ENCODE measurements around the gene JMJD8. TPM values are rescaled to one million over a fixed set of nuclear protein-coding genes. Genes with fewer than 3 reads are reported as not detected.

The JMJD8 gene
- total and polyA plus RNA-seq, 2 donors from 2014 or later, result 75.0 to 80.4 TPM

- no peaks in the 10 kb centered on the region for H3K27me3 ChIP-seq (ENCODE audit: control insufficient read depth, insufficient read depth, low read length)
- no peaks in the 10 kb centered on the region for H3K36me3 ChIP-seq (ENCODE audit: control insufficient read depth in 2 of 3, insufficient read depth in 3 of 3, low read length in 3 of 3)
- FAIRE-seq, result no peak
- H3K9me3 ChIP-seq (ENCODE audit: control insufficient read depth in 2 of 3, insufficient read depth in 1 of 3, low read length in 3 of 3), result no peaks in the 10 kb centered on the region
- no peak for DNase-seq
- TF ChIP-seq CTCF (IDR thresholded peaks at IDR 0.05; ENCODE audit: borderline replicate concordance, extremely low read depth, insufficient read depth), result no peak
- peaks cover 0 to 21% (median 3%) of the 10 kb centered on the region in 3 donors for H3K4me1 ChIP-seq (ENCODE audit: control insufficient read depth in 2 of 3, insufficient read depth in 2 of 3, low read depth in 1 of 3, low read length in 3 of 3)
- intact Hi-C loops (cut with DNase I), result no loop called here
- H3K9ac ChIP-seq (ENCODE audit: low read length in 3 of 3), result no peak overlapping the region
- H3K27ac ChIP-seq (ENCODE audit: low read depth in 2 of 2, low read length in 2 of 2), result no peak overlapping the region
- H3K4me3 ChIP-seq (ENCODE audit: low read length in 3 of 3), result no peak overlapping the region
Measured at GRCh38 chr16:651844-652243, 32.3 kb downstream of the JMJD8 start.

- peak overlapping the region in 1 of 3 donors; percentile 46 for H3K9ac ChIP-seq (ENCODE audit: low read length in 3 of 3)
- no peak for TF ChIP-seq CTCF (IDR thresholded peaks at IDR 0.05; ENCODE audit: borderline replicate concordance, extremely low read depth, insufficient read depth)
- H3K4me3 ChIP-seq (ENCODE audit: low read length in 3 of 3), result peak overlapping the region in 2 of 3 donors; percentile 29 to 56
- no peaks in the 10 kb centered on the region for H3K9me3 ChIP-seq (ENCODE audit: control insufficient read depth in 2 of 3, insufficient read depth in 1 of 3, low read length in 3 of 3)
- H3K27me3 ChIP-seq (ENCODE audit: control insufficient read depth, insufficient read depth, low read length), result no peaks in the 10 kb centered on the region
- no peaks in the 10 kb centered on the region for H3K36me3 ChIP-seq (ENCODE audit: control insufficient read depth in 2 of 3, insufficient read depth in 3 of 3, low read length in 3 of 3)
- FAIRE-seq (no peak), DNase-seq (no peak)
- no peak overlapping the region for H3K27ac ChIP-seq (ENCODE audit: low read depth in 2 of 2, low read length in 2 of 2)
- H3K4me1 ChIP-seq (ENCODE audit: control insufficient read depth in 2 of 3, insufficient read depth in 2 of 3, low read depth in 1 of 3, low read length in 3 of 3), result peaks cover 0 to 34% (median 12%) of the 10 kb centered on the region in 3 donors
- intact Hi-C loops (cut with DNase I), result no loop called here
Measured at GRCh38 chr16:649631-650030, 34.5 kb downstream of the JMJD8 start.

- Histone ChIP-seq H3K27me3 (ENCODE audit: control insufficient read depth, insufficient read depth, low read length) (no peaks in the 10 kb centered on the region), H3K9me3 (ENCODE audit: control insufficient read depth in 2 of 3, insufficient read depth in 1 of 3, low read length in 3 of 3) (no peaks in the 10 kb centered on the region), H3K36me3 (ENCODE audit: control insufficient read depth in 2 of 3, insufficient read depth in 3 of 3, low read length in 3 of 3) (no peaks in the 10 kb centered on the region), H3K4me3 (ENCODE audit: low read length in 3 of 3) (peak within 1 kb of the TSS; percentile 42 to 56 (median 55)), H3K27ac (ENCODE audit: low read depth in 2 of 2, low read length in 2 of 2) (peak within 1 kb of the TSS; percentile 68 to 78), H3K4me1 (ENCODE audit: control insufficient read depth in 2 of 3, insufficient read depth in 2 of 3, low read depth in 1 of 3, low read length in 3 of 3) (peaks cover 0 to 37% (median 12%) of the 10 kb centered on the region in 3 donors), H3K9ac (ENCODE audit: low read length in 3 of 3) (peak within 1 kb of the TSS in 2 of 3 donors; percentile 52 to 54)
- intact Hi-C loops (cut with DNase I), result no loop called here
- DNase-seq (peak; percentile 92 to 98 (median 95)), FAIRE-seq (no peak)
- TF ChIP-seq CTCF (IDR thresholded peaks at IDR 0.05; ENCODE audit: borderline replicate concordance, extremely low read depth, insufficient read depth), result peak; percentile 1
Measured at GRCh38 chr16:648781-649589, 35.1 kb downstream of the JMJD8 start, which contains the start of gene WDR90. Gene WDR90 (plus strand): TSS chr16:649365. CDS start chr16:649417, 52 bp downstream.

All from kidney (tissue), 14 donors.